ENCODE data around the gene DDR2.

Gene DDR2

GRCh38 chr1:162663086-162663485 lies 30.8 kb downstream of the DDR2 start:
- Histone ChIP-seq H3K4me1 (ENCODE audit: control insufficient read depth in 1 of 2, insufficient read depth in 1 of 2, low read depth in 1 of 2, low read length in 1 of 2) (no peaks in the 10 kb centered on the region), H3K9me3 (no peaks in the 10 kb centered on the region), H3K4me3 (ENCODE audit: low read depth in 1 of 2, low read length in 1 of 2) (no peak overlapping the region), H3K36me3 (no peaks in the 10 kb centered on the region), H3K27me3 (peaks cover 51% of the 10 kb centered on the region), H3K27ac (no peak overlapping the region)
- TF ChIP-seq CTCF (IDR thresholded peaks at IDR 0.05), result no peak

GRCh38 chr1:162663589-162664106 lies 31.4 kb downstream of the DDR2 start:
- H3K4me1 ChIP-seq (ENCODE audit: control insufficient read depth in 1 of 2, insufficient read depth in 1 of 2, low read depth in 1 of 2, low read length in 1 of 2), result no peaks in the 10 kb centered on the region
- peaks cover 51% of the 10 kb centered on the region for H3K27me3 ChIP-seq
- H3K27ac ChIP-seq, result no peak overlapping the region
- H3K36me3 ChIP-seq, result no peaks in the 10 kb centered on the region
- no peak for TF ChIP-seq CTCF (IDR thresholded peaks at IDR 0.05)
- H3K9me3 ChIP-seq, result no peaks in the 10 kb centered on the region
- no peak overlapping the region for H3K4me3 ChIP-seq (ENCODE audit: low read depth in 1 of 2, low read length in 1 of 2)

GRCh38 chr1:162666006-162666645 lies 33.9 kb downstream of the DDR2 start:
- no peaks in the 10 kb centered on the region for H3K4me1 ChIP-seq (ENCODE audit: control insufficient read depth in 1 of 2, insufficient read depth in 1 of 2, low read depth in 1 of 2, low read length in 1 of 2)
- no peak overlapping the region for H3K4me3 ChIP-seq (ENCODE audit: low read depth in 1 of 2, low read length in 1 of 2)
- H3K36me3 ChIP-seq, result no peaks in the 10 kb centered on the region
- H3K9me3 ChIP-seq, result no peaks in the 10 kb centered on the region
- no peak for TF ChIP-seq CTCF (IDR thresholded peaks at IDR 0.05)
- no peak overlapping the region for H3K27ac ChIP-seq
- H3K27me3 ChIP-seq, result peaks cover 51% of the 10 kb centered on the region

GRCh38 chr1:162667381-162668080 lies 35.3 kb downstream of the DDR2 start:
- no peaks in the 10 kb centered on the region for H3K4me1 ChIP-seq (ENCODE audit: control insufficient read depth in 1 of 2, insufficient read depth in 1 of 2, low read depth in 1 of 2, low read length in 1 of 2)
- H3K36me3 ChIP-seq, result no peaks in the 10 kb centered on the region
- H3K9me3 ChIP-seq, result no peaks in the 10 kb centered on the region
- no peak overlapping the region for H3K4me3 ChIP-seq (ENCODE audit: low read depth in 1 of 2, low read length in 1 of 2)
- no peak for TF ChIP-seq CTCF (IDR thresholded peaks at IDR 0.05)
- H3K27ac ChIP-seq, result no peak overlapping the region
- peaks cover 43% of the 10 kb centered on the region for H3K27me3 ChIP-seq

- Histone ChIP-seq H3K36me3 (no peaks in the 10 kb centered on the region), H3K27ac (no peak overlapping the region)
Observed at GRCh38 chr1:162670928-162671663, 38.8 kb downstream of the DDR2 start.

More at GRCh38 chr1:162670928-162671663, 38.8 kb downstream of the DDR2 start:
- Histone ChIP-seq H3K4me1 (ENCODE audit: control insufficient read depth in 1 of 2, insufficient read depth in 1 of 2, low read depth in 1 of 2, low read length in 1 of 2) (no peaks in the 10 kb centered on the region), H3K4me3 (ENCODE audit: low read depth in 1 of 2, low read length in 1 of 2) (no peak overlapping the region), H3K27me3 (peaks cover 13% of the 10 kb centered on the region), H3K9me3 (no peaks in the 10 kb centered on the region)
- TF ChIP-seq CTCF (IDR thresholded peaks at IDR 0.05), result no peak

Measured in neutrophil (primary cell).